Activated CD8-positive, alpha-beta memory T cell treated with anti-CD3 and anti-CD28 coated beads, Interleukin-2, amount 50 U/mL, for 24 hours (primary cell): ENCODE data around the gene GPR15.

Experiments used
- DNase-seq: peaks from one replicate; pipeline ENCODE4 v3.0.0-alpha.2; 2020; ENCODE audit errors: extremely low read depth

GPR15 gene

GRCh38 chr3:98531622-98532274 lies at the start of gene GPR15:
Gene GPR15, plus strand, starts transcription at chr3:98531978. Its CDS starts 56 bp downstream, at chr3:98532034.
- DNase-seq, result no peak

- DNase-seq, result no peak
Measured at GRCh38 chr3:98482717-98483482, 48.9 kb upstream of the GPR15 start.

GRCh38 chr3:98483626-98484025 lies 48.2 kb upstream of the GPR15 start:
- DNase-seq, result no peak

- DNase-seq, result no peak
Measured at GRCh38 chr3:98497381-98497780, 34.4 kb upstream of the GPR15 start, which contains the start of gene OR5K2. Gene OR5K2, plus strand, starts transcription at chr3:98497681. Its CDS starts 0 bp downstream, at chr3:98497681.

GRCh38 chr3:98500019-98500418 lies 31.8 kb upstream of the GPR15 start:
- no peak for DNase-seq

DNA sequence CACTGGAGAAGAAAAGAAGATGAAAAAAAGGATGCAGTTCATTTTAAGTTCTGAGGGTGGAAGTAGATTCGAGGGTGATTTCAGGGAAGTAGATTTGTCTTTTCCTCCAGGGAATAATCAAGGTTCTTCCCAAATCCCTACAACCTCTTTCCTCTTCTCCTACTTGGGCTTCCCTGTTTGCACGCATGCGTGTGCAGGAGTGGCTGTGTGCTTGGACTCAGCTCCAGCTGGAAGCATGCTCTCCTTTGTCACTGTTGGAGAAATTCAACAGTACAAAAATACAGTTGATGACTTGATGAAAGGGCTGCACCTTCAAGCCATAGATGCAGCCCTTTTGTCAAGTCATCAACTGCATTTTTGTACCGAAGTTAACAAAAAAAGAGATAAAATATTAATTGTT lies 30.5 kb upstream of the GPR15 start:
- DNase-seq, result no peak

DNA sequence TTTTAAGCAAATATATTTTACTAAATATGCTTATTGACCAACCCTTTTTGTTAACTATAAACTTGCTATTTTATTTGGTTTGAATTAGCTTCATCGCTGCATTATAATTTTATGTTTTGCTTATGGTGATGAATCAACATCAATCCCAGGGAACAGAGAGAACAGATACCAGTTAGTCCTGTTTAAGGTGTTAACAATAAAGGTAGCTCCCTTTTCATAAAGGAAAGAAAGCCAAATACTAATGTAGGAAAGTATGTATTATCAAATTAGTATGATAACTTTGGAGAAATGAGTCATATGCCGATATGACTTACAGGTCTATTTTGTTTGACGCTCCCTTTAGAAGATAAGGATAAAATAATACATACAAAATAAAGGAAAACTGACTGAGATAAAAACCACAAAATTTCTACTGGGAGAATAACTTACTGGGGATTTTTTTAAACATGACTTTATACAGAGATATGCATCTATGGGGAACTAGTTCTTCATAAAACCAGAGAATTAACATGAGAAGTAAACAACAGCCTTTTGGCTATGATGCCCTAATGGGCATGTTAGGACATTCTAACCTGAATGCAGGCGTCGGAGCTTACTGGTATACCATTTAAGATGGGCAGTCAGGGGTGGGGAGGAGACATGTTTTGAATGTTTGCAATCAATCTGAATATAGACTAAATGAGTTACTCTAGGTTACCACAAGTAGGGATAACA lies 29.8 kb upstream of the GPR15 start:
- DNase-seq, result no peak

GRCh38 chr3:98504539-98504938 lies 27.2 kb upstream of the GPR15 start:
- DNase-seq, result no peak

DNA sequence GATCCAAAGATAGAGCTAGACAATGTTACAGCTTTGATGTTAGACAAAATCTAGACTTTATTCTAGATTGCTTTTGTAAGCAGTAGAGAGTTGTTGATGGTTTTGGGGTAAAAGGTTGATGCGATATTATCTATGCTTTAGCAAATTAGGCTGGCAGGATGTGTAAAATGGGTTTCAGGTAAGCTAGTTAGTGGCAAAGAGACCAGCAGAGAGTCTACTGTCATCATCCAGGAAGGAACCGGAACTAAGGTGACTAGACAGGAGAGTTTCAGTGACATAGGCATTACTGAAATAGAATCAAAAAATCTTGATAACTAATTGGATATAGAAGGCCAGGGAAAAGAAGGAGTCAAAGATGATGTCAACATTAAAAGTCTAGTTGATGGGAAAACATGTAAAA lies 23.2 kb upstream of the GPR15 start:
- no peak for DNase-seq

- DNase-seq, result no peak
Measured at GRCh38 chr3:98512576-98512975, 19.2 kb upstream of the GPR15 start.

- no peak for DNase-seq
Measured at GRCh38 chr3:98513091-98513511, 18.7 kb upstream of the GPR15 start.

DNA sequence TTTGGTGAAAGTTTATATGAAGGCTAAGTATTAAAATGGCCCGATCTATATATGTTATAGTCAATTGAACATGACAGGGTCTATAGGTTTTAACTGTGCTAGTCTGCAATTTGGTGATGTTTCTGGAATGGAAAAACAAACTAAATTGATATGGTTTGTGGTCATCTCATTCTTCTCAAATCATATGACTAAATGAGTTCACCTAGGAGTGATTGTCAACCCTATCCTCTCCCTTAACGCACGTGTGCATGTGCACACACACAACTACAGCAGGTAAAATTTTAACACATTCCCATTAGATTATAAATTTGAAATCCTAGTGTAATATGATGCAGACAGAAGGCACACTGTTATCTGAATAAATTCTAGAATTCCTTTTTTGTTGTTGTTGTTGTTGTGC lies 18.0 kb upstream of the GPR15 start:
- no peak for DNase-seq

DNA sequence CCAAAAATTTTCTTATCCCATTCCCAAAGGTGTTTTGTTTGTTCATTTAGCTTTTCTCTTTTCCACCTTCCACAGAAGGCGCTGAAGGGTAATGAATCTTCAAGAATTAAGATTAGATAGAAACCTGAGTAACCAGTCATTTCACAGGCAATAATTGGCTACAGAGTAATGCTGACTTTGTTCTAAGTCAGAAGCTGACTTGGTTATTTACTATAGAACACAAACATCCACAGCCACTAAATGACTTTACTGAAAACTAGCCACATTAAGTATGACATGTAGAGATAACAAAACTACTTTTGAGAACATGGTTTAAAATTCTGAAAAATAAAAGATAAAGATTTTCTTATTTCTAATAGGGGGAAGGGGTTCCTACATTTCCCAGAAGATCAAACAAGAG lies 16.8 kb upstream of the GPR15 start:
- no peak for DNase-seq

- no peak for DNase-seq
Measured at GRCh38 chr3:98518816-98519215, 13.0 kb upstream of the GPR15 start.

DNA sequence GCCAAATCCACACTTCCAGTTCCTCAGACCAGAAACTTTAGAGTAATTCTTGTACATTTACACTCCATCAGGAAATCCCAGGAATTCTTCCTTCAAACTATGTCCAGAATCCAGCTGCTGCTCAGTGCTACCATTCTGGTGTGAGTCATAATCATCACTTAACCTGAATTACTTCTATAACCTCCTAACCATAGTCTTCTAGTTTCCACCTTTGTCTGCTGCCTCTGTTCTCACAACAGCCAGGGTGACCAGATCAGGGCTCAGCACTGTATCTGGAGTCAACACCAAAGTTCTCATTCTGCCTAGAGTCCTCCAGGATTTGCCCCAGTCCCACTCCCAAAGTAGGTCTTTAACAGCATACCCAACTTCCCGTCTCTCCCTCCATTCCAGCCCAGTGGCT lies 12.4 kb upstream of the GPR15 start:
- no peak for DNase-seq

DNA sequence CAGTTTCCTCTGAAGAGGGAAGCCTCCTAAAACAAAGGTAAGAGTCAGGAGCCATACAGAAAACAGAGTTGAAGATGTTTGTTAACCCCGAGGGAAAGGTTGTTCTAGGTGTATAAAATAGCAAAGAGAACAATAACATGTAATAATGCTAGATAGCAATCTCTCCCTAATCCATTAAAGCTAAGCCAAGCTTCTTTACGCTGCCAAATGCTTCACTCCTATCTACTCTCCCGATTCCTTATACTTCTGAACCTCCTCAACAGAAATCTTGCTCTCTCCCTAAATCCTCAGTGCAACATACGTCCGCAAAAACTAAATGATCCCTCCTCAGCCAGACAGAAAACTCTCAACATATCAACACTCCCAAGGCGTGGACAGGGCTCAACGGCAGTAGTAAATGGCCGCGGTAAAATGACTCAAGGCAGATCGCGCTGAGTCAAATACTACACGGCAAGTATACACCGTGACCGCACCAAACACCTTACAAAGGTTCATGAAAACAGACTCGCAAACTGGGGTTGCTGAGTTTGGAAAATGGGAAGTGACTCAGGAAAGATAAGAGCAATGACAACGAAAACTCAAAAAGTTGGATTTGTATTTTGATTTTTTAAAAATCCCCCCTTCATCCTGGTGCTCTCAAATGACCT lies 9.8 kb upstream of the GPR15 start:
- peak; percentile 24 for DNase-seq

DNA sequence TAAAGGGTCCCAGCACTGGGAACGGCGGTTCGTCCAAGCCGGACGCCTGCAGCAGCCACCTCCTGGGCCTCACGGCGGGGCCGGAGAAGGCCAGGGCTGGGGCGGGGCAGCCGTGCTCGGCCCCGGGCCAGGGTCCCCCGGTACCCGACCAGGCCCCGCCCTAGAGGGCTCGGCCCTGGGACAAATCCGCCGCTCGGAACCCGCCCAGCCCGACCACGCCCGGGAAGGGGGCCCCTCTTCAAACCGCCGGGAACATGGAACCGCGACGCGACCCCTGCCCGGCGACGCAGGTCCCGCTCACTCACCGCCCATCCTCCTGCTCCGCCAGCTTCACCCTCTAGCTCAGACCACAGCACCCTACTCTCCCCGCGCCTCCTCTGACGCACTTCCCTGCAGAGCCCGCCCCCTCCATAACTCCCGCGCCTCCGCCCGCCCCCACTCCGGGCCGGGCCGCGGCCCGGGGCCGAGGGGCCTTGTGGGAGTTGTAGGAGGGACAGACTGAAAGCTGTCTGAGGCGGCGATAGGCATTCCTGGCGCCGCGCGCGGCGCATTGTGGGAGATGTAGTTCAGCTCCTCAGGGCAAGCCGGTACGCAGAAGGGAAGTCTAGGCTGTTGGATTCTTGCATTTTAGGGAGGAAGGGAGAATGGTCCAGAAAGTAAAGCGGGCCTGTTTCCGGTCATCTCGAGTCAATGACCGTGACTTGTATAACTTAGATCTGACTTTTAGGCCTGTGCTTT lies 9.1 kb upstream of the GPR15 start, which contains the start of gene CLDND1:
TSS of gene CLDND1 (minus strand) at position 359 of the 738 bp plus-strand sequence. CDS start 1,478 bp downstream, outside the sequence.
- DNase-seq, result peak; percentile 84

- DNase-seq, result no peak
Measured at GRCh38 chr3:98525494-98525893, 6.3 kb upstream of the GPR15 start.

DNA sequence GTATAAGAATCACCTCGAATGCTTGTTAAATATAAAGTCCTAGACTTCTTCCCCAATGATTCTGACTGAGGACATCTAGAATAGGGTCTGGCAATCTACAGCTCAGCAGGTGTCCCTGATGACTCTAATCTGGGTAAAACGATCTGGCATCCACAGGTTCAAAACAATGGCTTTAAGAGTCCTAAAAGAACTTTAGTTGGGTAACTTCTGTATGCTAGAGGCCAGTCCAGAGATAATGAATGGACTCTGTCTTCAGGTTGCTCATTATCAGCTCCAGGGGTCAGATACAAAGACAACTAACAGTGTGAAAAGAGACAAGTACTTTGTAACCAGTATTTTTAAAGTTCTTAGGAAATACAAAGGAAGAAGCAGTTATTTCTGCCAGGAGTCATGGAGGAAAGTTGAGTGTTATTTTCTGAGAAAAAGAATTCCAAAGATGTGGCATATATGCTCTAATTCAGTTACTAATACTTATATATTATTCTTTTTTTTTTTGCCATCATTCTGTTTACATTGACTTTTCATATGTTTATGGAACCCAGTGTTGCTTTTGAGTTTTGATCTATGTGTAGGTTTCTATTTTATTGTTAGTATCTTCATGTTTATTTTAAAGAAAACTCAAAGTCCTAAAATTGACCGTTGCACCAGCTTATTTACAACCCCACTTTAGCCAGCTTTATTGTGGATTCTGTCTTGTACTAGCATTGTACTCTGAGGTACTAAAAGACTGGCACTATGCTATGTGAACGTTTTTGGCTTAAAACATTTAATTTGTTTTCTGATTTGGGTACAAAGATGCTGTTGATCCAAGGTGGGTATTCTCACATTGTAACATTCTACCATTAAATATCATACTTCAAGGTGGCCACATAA lies 3.1 kb upstream of the GPR15 start:
- no peak for DNase-seq

- no peak for DNase-seq
Measured at GRCh38 chr3:98529856-98530459, 1.8 kb upstream of the GPR15 start.
